Right ventricle myocardium superior (tissue), 1 donor: ENCODE results near the gene ARL4C. TPM values are rescaled to one million over a fixed set of nuclear protein-coding genes. Genes with fewer than 3 reads are reported as not detected.

Source experiments
- ATAC-seq: fragments of 200-7000 bp; cut with Tn5 transposase; one replicate; pipeline ENCODE4 v1.9.1; 2020; ENCODE audit warnings: mild to moderate bottlenecking; ENCODE audit not compliant: poor library complexity
- DNase-seq: peaks from one replicate; pipeline ENCODE4 v3.0.0-alpha.2; 2020
- intact Hi-C: fragments of 100-400 bp; cut with DNase I; formaldehyde crosslinking; loops from one replicate; pipeline ENCODE4 v1.11.2; 2022
- long read RNA-seq: library from polyadenylated mRNA; unstranded; transcript quantifications from one replicate; pipeline ENCODE4 v2.0.0, GENCODE V29; 2021
- total RNA-seq: library from RNA; stranded (reverse); fragmentation: NEBNext Ultra II Directional; extraction: Animal tissue kit (Norgen Biotek cat#: 25700); gene quantifications from one replicate; pipeline ENCODE4 v1.2.1, GENCODE V29; 2021
- donor health status: DM: no; HTN: yes; CAD: no; lungs with severe emphysema.

ARL4C gene, protein sequence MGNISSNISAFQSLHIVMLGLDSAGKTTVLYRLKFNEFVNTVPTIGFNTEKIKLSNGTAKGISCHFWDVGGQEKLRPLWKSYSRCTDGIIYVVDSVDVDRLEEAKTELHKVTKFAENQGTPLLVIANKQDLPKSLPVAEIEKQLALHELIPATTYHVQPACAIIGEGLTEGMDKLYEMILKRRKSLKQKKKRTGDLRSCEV
- total RNA-seq = 2.9 TPM
- long read RNA-seq, full-length matches to known transcripts = 16 of 16 reads
- long read RNA-seq, partial matches to known transcripts = 0 of 16 reads
- long read RNA-seq, other reads (novel, unspliced or antisense) = 0 of 16 reads

DNA sequence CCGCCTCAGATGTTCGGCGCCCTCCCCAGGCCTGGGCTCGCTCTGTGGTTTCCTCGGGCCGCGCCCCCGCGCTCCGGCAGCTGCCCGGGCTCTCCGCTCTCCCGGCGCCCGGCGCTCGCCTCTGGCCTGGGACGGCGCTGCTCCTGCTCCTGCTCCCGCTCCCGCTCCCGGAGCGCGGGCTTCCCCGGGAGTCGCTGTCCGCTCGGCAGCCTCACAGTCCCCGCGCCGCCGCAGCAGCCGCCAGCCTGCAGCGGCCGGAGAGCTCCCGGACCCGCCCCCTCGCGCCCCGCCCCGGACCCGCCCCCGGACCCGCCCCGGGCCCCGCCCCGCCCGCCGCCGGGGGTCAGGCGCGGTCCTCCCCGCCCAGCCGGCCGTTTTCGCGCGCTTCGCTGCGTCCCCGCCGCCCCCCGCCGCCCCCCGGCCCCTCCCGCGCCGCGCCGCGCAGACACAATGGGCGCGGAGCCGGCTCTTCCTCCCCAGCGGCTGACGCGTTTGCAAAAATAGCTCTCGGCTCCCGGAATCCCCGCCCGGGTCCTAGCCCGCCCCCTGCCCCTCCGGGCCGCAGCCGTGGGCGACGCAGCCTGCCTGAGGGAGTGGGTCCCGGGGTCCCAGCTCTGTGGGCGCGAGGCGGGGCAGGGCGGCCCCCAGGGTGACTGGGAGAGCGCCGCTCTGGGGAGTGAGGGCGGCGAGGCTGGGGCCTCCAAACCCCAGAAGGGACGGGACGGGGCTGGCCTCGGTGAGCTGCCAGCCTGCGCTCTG lies at the start of gene ARL4C:
TSS of gene ARL4C (minus strand) at position 247 of the 759 bp plus-strand sequence. CDS start 495 bp downstream, outside the sequence.
- intact Hi-C loops = loop anchor here (2.0 kb wide), 1 partner anchor 208 kb away; no protein-coding TSS in a partner anchor
- DNase-seq = peak; percentile 75
- peak; percentile 87 for ATAC-seq

DNA sequence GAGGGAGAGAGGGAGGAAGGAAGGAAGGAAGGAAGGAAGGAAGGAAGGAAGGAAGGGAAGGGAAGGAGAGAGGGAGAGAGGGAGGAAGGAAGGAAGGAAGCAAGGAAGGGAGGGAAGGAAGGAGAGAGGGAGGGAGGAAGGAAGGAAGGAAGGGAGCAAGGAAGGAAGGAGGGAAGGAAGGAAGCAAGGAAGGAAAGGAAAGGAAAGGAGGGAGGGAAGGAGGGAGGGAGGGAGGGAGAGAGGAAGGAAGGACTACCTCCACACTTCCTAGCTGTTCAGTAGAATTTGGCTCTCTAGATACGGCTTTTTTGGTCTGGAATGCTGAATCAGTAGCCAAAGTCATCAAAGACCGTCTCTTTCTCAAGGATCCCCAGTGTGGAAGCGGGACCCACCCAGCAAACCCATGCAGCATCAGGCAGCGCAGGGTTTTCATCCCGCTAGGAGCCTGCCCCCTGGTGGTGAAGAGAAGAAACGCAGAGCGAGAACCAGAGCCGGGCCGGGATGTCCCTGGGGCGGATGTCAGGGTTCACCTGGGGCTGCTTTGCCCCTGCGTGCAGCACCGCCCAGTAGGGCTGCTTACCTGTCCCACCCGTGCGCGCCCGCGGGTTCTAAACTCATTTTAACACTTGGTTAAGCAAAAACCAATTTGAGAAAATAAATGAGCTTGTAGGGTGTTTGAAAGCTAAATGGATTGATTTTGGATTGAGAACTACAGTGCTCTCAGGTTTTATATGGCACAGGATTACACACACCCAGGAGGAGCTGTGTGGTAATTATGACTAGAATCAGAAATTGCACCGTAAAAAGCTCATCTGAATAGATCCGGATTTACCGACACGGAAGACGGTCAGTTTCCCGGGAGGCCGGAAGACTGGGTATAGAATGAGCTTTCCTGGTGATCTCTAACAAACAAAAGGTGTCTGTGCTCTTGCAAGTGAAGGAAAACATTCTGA lies 48.1 kb upstream of the ARL4C start:
- intact Hi-C loops = no loop called here
- DNase-seq (peak; percentile 62), ATAC-seq (peak; percentile 78)

DNA sequence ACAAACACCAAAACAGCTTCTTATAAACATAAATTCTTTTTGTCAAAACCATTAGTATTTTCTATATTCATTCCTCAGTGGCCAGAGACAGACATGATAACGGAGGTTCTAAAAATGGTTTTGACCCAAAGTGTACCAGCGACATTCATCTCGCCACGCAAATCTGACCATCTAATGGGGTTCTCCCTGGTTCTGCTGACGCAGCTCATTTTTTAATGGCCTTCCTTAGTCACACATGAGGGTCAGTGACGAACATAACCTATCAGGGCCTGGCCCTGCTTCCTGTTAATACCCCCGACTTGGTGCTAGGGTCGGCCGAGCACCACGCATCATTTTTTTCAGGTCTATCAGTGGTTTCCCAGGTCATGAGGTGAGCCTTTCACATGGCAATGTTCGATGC lies 45.9 kb upstream of the ARL4C start:
- intact Hi-C loops = no loop called here
- ATAC-seq = no peak
- DNase-seq = no peak

DNA sequence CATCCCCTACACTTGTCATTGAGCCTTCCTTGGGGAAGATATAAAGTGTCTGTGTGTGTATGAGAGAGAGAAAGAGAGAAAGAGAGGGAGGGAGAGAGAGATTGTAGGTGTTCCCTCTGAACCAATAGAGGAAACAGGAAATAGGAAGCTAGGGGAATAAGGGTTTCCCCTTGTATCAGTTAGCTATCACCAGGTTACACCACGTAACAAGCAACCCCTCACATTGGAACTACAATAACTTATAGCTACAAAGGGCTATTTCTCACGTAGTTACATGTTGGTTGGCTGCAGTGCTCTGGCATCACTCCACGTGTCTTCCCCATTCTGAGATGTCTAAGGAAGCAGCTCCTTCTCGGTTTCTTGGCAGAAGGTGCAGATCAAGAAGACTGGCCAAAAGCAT lies 41.0 kb upstream of the ARL4C start:
- ATAC-seq = no peak
- no peak for DNase-seq
- intact Hi-C loops = no loop called here

DNA sequence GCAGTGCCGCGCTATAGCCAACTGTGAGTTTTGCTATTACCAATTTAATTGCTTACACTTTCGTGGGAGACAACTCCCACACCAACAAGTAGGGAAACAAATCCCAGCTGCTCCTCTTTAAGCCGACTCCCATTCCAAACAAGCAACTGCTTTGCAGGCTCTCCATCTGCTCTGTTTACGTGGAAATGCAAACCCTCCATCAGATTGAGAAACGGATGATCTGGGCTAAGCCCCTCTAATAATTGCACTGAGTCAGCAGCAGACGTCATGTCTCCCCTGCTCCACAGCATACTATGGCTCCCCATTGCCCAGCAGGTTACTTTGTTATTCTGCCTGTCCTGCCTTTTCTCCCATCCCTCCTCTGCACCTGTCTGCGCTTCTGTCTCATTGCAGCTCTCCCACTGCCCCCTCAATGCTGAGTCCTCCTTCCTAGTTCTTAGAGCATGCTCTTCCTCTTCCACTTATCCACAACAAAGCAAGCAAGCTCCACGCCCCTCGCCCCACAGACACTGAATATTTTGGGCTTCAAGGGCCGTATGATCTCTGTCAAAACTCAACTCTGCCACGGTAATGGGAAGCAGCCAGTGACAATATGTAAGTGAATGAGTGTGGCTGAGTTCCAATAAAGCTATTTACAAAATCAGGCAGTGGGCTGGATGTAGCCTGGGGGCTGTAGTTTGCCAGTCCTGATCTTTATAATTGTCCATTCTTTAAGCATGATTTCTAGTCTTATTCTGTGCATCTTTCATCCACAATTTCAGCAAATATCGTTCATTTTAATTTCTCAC lies 39.5 kb upstream of the ARL4C start:
- intact Hi-C loops = no loop called here
- no peak for ATAC-seq
- DNase-seq = no peak

DNA sequence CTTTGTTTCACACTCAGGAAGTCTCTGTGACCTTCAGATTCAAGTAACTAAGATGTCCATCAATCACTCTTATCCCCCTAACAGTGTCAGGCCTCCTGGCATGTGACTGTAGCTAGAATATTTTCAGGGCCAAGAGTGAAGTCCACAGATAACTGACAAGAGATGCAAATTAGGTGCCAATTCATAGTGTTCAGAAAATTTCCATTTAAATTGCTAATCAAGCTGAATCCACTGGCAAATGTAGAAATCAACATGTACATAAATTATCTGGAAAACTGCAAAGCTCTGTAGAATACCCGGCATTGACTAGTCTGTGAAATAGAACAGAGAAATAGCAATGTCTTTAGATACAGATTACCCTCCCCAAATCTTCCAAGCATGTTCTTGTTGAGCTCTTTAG lies 38.6 kb upstream of the ARL4C start:
- intact Hi-C loops = no loop called here
- no peak for DNase-seq
- ATAC-seq = no peak

DNA sequence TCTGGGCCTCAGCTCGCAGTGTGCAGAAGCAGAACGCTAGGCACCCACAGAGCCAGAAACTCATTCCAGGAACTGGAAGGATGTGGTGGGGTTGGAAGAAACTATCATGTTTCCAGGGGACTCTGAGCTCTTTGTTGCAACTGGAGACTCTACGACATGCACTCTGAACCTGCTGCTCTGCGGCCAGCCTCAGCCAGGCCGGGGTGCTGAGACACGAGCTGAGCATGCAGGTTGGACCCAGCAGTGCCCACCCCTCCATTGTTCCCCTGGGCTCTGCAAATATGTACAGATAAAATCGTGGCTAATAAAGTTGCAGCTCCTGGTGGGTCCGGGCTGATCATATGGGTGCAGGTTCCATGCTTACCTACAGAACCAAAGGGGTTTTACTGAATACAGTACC lies 37.6 kb upstream of the ARL4C start:
- no peak for ATAC-seq
- DNase-seq = no peak
- intact Hi-C loops = no loop called here

DNA sequence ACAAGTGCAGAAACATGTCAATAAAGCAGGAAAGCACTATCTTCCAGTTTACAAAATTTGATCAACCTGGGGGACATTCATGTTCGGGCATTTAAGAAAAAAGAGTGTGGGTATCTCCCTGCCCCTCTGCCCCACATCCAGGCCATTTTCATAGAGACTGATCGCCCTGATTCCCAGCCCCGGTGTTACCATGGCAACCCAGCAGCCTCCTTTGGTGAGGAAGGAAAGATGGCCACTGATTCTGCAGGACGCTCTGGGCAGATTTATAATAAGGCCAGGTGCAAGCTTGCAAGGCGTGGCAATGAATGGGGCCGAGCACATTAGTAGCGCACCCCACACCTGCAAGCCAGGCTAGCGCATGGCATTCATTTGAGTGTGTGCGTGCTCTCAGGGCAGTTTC lies 36.7 kb upstream of the ARL4C start:
- no peak for DNase-seq
- no peak for ATAC-seq
- intact Hi-C loops = no loop called here

DNA sequence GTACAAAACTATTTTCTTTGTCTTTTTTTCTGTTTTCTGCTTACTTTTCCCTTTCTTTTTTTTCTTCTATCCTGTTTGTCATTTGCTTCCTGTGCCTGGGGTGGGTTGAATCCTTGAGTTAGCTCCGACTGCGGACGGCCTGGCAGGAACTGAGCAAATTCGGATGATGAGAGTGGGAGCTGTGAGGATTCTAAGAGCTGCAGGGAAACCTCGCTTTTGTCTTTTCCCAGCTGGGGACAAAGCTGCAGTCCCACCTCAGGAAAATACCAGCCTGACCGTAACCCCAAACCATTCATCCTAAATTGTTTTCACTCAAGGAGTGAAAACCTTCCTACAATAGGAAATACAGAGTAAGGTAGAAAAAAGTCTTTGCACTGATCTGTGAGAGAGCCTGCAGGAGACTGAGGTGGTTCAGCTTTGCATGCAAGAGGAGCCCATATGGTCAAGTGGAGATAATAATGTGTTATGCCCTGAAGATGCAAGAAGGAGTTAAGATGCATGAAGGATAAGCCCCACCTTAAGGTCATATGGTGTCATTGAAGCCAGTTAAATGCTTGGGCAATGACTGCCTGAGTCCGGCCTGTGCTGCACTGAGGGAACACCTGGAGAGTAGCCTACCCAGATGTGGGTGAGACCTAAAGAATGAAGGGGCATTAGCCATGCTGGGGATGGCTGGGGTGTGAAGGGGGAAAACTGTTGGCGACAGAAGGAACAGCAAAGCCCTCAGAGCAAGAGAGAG lies 31.7 kb upstream of the ARL4C start:
- no peak for DNase-seq
- ATAC-seq = no peak
- intact Hi-C loops = no loop called here

DNA sequence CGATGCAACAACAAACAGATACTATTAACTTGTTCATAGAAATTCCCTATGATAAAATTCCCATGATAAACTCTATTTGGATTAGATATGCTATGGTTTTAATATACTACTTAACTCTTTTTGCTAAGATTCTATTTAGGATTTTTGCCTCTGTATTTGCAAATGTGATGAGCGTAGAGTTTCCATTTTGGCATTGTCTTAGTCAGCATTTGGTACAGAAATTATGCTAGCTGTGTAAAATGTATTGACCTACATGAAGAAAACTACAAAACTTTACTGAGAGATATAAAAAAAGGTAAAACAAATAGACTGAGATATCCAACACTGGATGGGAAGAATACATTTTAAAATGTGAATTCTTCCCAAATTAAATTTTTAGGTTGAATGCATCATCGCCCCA lies 29.8 kb upstream of the ARL4C start:
- intact Hi-C loops = no loop called here
- ATAC-seq (no peak), DNase-seq (no peak)

DNA sequence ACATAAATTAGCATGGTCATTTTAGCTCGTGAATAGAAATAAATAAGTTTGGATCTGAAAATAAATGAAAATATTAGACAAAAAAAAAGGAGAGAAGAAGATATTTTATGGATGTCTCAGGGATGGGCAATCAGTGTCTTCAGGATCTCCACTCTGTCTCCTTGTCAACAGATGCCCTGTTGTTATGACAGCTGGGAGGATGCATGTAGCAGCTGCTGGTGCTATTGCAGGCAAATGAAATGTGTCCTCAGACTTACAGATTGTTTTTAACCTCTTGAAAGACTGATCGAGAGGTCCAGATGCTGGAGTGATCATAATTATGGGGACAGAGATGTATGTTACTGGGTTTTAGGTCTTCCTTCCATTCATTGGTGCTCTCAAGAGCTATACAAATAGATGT lies 24.7 kb upstream of the ARL4C start:
- DNase-seq (no peak), ATAC-seq (no peak)
- intact Hi-C loops = no loop called here

DNA sequence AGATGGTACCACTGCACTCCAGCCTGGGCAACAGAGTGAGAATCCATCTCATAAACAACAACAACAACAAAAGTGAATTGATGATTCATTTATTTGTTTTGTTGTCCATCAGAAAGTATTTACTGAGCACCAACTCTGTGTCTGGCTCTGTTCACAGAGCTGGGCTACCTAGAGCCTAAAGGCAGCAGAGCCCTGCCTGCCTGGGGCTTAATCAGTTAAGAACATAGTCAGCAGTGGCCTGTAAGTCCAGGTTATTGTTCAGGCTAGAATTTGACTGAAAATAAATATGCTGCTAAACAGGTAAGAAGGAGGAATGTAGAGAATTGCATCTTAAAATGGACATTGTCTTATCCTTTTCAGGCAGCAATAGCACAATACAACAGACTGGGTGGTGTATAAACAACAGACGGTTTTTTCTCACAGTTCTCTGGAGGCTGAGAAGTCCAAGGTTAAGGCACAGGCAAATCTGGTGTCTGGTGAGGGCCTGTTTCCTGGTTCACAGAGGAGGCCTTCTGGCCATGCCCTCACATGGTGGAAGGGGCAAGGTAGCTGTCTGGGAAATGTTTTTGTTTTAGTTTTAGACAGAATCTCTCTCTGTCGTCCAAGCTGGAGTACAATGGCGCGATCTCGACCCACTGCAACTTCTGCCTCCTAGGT lies 22.2 kb upstream of the ARL4C start:
- ATAC-seq (no peak), DNase-seq (no peak)
- intact Hi-C loops = no loop called here

DNA sequence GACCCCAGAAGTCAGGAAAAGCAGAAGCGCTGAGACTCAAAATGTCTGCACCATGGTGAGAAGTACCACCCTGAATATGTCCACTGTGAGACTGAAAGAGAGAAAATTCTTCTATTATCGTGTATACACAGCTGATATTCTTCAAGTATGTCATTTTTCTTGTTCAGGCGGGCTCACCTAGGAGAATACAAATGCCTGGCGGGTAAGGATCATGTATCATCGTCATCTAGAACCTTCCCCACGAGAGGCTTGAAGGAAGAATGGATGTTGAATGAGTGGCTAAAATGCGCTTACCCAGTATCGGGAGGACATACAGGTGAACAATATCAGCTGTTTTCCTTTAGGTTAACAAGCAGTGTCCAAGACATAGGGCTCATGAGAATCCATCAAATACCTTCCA lies 21.1 kb upstream of the ARL4C start:
- ATAC-seq (no peak), DNase-seq (no peak)
- intact Hi-C loops = no loop called here

DNA sequence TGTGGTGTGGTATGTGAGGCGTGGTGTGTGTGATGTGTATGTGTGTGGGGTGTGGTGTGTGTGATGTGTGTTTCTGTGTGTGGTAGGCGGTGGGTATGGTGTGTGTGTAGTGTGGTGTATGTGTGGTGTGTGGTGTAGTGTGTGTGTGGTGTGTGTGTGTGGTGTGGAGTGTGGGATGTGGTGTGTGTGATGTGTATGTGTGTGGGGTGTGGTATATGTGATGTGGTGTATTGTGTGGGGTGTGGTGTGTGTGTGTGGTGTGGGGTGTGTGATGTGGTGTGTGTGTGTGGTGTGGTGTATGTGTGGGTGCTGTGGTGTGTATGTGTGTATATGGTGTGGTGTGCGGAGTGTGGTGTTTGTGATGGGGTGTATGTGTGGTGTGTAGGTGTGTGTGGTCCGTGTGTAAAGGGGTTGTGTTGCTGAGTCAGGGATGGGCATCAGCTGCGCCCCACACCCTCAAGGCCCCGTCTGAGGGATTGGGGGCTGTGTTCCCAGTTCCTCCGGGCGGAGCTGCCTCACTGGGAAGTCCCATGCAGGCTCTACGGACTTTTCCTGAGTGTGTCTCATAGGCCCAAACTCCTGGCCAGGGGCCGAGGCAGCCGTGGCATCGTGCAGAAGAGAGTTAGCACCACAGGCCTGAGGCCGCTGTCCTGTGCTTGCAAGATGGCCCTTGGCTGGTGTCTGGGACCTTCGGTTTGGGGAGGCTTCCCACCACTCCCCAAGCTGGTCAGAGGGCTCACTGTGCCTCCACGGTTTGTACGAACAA lies 18.2 kb upstream of the ARL4C start:
- no peak for ATAC-seq
- DNase-seq = no peak
- intact Hi-C loops = no loop called here

DNA sequence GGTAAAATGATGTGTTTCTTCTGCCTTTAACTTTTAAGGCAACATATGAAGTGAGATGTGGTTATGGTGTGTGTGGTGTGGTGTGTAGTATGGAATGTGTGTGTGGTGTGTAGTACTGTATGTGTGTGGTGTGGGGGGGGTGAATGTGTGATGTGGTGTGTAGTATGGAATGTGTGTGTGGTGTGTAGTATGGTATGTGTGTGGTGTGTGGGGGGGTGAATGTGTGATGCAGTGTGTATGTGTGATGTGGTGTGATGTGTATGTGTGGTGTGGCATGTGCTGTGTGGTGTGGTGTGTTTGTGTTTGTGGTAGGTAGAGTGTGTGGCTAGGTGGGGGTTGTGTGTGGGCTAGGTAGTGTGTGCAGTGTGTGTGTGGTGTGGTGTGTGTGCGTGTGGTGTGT lies 17.2 kb upstream of the ARL4C start:
- intact Hi-C loops = no loop called here
- ATAC-seq (no peak), DNase-seq (no peak)

DNA sequence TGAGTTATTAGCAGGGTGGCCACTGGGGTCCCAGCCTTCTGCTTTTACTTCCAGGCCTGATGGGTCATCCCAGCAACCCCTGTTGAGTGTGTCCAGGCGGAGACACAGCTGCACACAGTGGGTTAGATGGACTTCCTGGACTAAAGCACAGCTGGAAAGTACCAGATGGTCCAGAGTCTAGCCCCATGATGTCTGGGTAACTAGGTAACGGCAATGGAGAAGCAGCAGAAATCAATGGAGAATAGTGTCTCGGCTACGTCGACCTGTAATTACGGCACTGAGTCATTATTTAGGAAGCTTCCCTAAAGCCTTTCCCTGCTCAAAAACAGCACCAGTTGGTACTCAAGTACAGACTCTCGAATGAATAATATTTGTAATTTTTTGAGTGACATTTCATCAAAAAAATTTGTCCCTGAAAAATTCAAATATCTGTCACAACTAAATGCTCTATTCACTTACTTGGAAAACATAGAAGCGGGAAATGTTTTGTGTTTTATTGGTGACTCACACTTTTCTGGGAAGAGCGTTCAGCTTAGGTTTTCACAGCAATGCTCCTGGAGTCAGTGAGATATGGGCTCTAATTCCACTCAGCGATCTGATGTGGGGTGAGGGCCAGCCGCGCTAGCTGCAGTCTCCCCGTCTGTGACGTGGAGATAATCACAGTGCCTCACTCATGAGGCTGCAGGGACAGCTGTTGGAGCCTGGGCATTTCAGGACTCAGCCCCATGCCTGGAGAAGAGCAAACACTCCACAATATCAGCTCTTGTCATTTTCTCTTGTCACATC lies 16.2 kb upstream of the ARL4C start:
- intact Hi-C loops = no loop called here
- no peak for ATAC-seq
- no peak for DNase-seq
